OCI-LY3 (cell line): Measurements from ENCODE around the gene BIRC6.

Source experiments
- H2AFZ ChIP-seq: fragments of 200-600, 300-600 bp; shearing (Covaris generic); 2 replicates; pipeline ENCODE4 v1.6.0; 2014; ENCODE audit warnings: antibody characterized with exemption, low read depth, low read length
- H3K27ac ChIP-seq: fragments of 200-600, 300-600 bp; sonication (generic); 2 replicates; pipeline ENCODE4 v1.5.1; 2014; ENCODE audit warnings: mild to moderate bottlenecking, low read length, moderate library complexity, mixed read lengths
- H3K27me3 ChIP-seq: fragments of 200-600, 300-600 bp; sonication (generic); 2 replicates; pipeline ENCODE4 v1.6.1; 2014; ENCODE audit warnings: low read depth, low read length, mixed read lengths
- H3K36me3 ChIP-seq: fragments of 200-600, 300-600 bp; sonication (generic); replicated peaks from 2 replicates; pipeline ENCODE3; 2014; ENCODE audit warnings: low read depth, low read length, mixed read lengths
- H3K4me1 ChIP-seq: fragments of 300-600, 200-600 bp; sonication (generic); 2 replicates; pipeline ENCODE4 v1.6.1; 2014; ENCODE audit warnings: low read length, mixed read lengths
- H3K4me2 ChIP-seq: fragments of 200-600, 300-600 bp; sonication (generic); 2 replicates; pipeline ENCODE4 v1.6.1; 2014; ENCODE audit warnings: low read length, mixed read lengths
- H3K4me3 ChIP-seq: fragments of 300-600, 200-600 bp; sonication (generic); 2 replicates; pipeline ENCODE4 v1.5.1; 2014; ENCODE audit warnings: antibody characterized with exemption, mild to moderate bottlenecking, low read length, moderate library complexity
- H3K79me2 ChIP-seq: fragments of 300-600, 200-600 bp; shearing (Covaris generic); 2 replicates; pipeline ENCODE4 v1.6.1; 2014; ENCODE audit warnings: mild to moderate bottlenecking, low read length, mixed read lengths
- H3K9ac ChIP-seq: fragments of 300-600, 200-600 bp; shearing (Covaris generic); 2 replicates; pipeline ENCODE4 v1.6.0; 2014; ENCODE audit warnings: mild to moderate bottlenecking, low read length, moderate library complexity
- H3K9me3 ChIP-seq: fragments of 200-600, 300-600 bp; shearing (Covaris generic); 2 replicates; pipeline ENCODE4 v1.6.1; 2014; ENCODE audit warnings: low read length, mixed read lengths; ENCODE audit not compliant: insufficient read depth
- H4K20me1 ChIP-seq: fragments of 200-600, 300-600 bp; sonication (generic); 2 replicates; pipeline ENCODE4 v1.6.1; 2016; ENCODE audit warnings: low read length, mixed read lengths; ENCODE audit not compliant: insufficient read depth
- CTCF ChIP-seq: fragments of 200-600, 300-600 bp; sonication (generic); IDR thresholded peaks from 2 replicates; pipeline ENCODE4 v1.5.1; 2014; ENCODE audit warnings: antibody characterized with exemption, low read length, low read depth
- EZH2phosphoT487 ChIP-seq: fragments of 200-600 bp; shearing (Covaris generic); IDR thresholded peaks from 2 replicates; pipeline ENCODE4 v1.6.1; 2018; ENCODE audit warnings: antibody characterized with exemption, mixed run types, low read depth

BIRC6 gene

GRCh38 chr2:32558492-32558891 is 201.7 kb downstream of the BIRC6 start:
- Histone ChIP-seq H3K4me1 (peaks cover 8% of the 10 kb centered on the region), H3K27me3 (no peaks in the 10 kb centered on the region), H3K27ac (no peak overlapping the region), H3K36me3 (peaks cover 18% of the 10 kb centered on the region), H3K79me2 (no peaks in the 10 kb centered on the region), H3K9me3 (no peaks in the 10 kb centered on the region), H3K9ac (no peak overlapping the region), H4K20me1 (no peaks in the 10 kb centered on the region), H2AFZ (no peak overlapping the region), H3K4me3 (no peak overlapping the region), H3K4me2 (no peak overlapping the region)
- no peak for TF ChIP-seq CTCF
- no peak for TF ChIP-seq EZH2phosphoT487

- Histone ChIP-seq H3K36me3 (peaks cover 20% of the 10 kb centered on the region), H3K27me3 (no peaks in the 10 kb centered on the region), H3K79me2 (no peaks in the 10 kb centered on the region), H4K20me1 (no peaks in the 10 kb centered on the region), H2AFZ (no peak overlapping the region), H3K9ac (no peak overlapping the region), H3K4me1 (peaks cover 2% of the 10 kb centered on the region), H3K9me3 (no peaks in the 10 kb centered on the region), H3K27ac (no peak overlapping the region), H3K4me3 (no peak overlapping the region), H3K4me2 (no peak overlapping the region)
- TF ChIP-seq CTCF (no peak), EZH2phosphoT487 (no peak)
Observed at GRCh38 chr2:32559136-32559535, 202.3 kb downstream of the BIRC6 start.

- Histone ChIP-seq H3K27me3 (no peaks in the 10 kb centered on the region), H2AFZ (no peak overlapping the region), H3K9ac (no peak overlapping the region), H3K4me1 (no peaks in the 10 kb centered on the region), H3K36me3 (peaks cover 47% of the 10 kb centered on the region), H4K20me1 (no peaks in the 10 kb centered on the region), H3K4me3 (no peak overlapping the region), H3K4me2 (no peak overlapping the region), H3K9me3 (no peaks in the 10 kb centered on the region), H3K27ac (no peak overlapping the region), H3K79me2 (no peaks in the 10 kb centered on the region)
- TF ChIP-seq EZH2phosphoT487, result no peak
- no peak for TF ChIP-seq CTCF
Observed at GRCh38 chr2:32562906-32563305, 206.1 kb downstream of the BIRC6 start.

GRCh38 chr2:32564417-32565035 is 207.7 kb downstream of the BIRC6 start:
- Histone ChIP-seq H3K27ac (no peak overlapping the region), H3K9ac (no peak overlapping the region), H4K20me1 (no peaks in the 10 kb centered on the region), H3K4me2 (no peak overlapping the region), H3K4me1 (no peaks in the 10 kb centered on the region), H3K4me3 (no peak overlapping the region), H3K9me3 (no peaks in the 10 kb centered on the region), H3K27me3 (no peaks in the 10 kb centered on the region), H3K79me2 (no peaks in the 10 kb centered on the region), H3K36me3 (peaks cover 47% of the 10 kb centered on the region), H2AFZ (no peak overlapping the region)
- TF ChIP-seq CTCF (no peak), EZH2phosphoT487 (no peak)
